Erythroblast (primary cell): Measurements from ENCODE around the gene USP17L28.
"Not testable (repeated sequence)": the region's sequence is repeated elsewhere in the genome, so short reads cannot be mapped to it uniquely, and the experiment has no call there.

Experiments used
- GATA1 ChIP-seq: IDR thresholded peaks from 2 replicates; pipeline ENCODE4 v1.6.1; 2011; ENCODE audit warnings: low read depth, mild to moderate bottlenecking, control low read depth, low read length, moderate library complexity
- POLR2A ChIP-seq: IDR thresholded peaks from 2 replicates; pipeline ENCODE4 v1.6.1; 2011; ENCODE audit warnings: mild to moderate bottlenecking, low read length

DNA sequence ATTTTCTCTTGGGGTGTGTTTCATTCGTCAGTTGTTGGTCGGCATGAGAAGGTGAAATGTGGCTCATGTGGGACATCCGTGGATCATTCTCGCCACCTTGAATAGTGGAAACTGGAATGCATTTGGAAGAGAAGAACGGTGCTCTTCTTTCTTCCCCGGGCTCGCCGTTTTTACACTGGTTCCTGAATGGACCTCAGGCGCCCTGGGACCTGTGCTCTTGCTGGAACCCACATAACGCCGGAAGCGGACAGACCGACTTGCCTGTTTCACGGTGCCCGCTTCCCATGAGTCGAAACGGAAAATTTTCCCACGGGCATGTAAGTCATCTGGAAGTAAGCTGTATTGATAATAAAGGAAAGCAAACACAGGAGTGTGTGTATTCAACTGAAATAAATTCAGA lies 2.2 kb downstream of the USP17L28 start:
- not testable (repeated sequence) for TF ChIP-seq POLR2A, GATA1
